NT2/D1 (cell line): ENCODE data around the gene RIPOR2.

Source experiments
- SUZ12 ChIP-seq: IDR thresholded peaks from 2 replicates; pipeline ENCODE4 v1.6.1; 2011; ENCODE audit not compliant: insufficient read length, insufficient read depth; ENCODE audit errors: extremely low read depth
- ZNF274 ChIP-seq: IDR thresholded peaks from 2 replicates; pipeline ENCODE4 v1.6.1; 2011; ENCODE audit warnings: mild to moderate bottlenecking, low read depth, low read length

DNA sequence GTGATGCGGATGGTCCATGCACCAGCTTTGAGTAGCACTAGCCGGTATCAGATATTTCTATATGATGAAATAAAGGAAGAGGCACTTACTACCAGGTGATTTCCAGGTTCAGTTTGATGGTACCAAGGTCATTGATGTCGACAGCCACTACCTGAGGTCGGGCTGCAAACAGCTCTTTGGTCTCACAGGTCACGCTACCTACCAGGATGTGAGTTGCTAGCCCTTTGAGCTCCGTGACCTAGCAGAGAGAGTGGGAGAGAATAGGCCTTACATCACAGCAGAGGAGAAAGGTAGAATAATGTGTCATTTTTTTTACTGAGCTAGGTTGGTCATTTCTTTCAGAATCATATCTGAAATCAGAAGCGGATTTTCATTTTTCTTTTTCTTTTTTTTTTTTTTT is 86.0 kb downstream of the RIPOR2 start:
- TF ChIP-seq SUZ12 (no peak), ZNF274 (no peak)
